ENCODE data around the gene PHYH.

The PHYH gene

DNA sequence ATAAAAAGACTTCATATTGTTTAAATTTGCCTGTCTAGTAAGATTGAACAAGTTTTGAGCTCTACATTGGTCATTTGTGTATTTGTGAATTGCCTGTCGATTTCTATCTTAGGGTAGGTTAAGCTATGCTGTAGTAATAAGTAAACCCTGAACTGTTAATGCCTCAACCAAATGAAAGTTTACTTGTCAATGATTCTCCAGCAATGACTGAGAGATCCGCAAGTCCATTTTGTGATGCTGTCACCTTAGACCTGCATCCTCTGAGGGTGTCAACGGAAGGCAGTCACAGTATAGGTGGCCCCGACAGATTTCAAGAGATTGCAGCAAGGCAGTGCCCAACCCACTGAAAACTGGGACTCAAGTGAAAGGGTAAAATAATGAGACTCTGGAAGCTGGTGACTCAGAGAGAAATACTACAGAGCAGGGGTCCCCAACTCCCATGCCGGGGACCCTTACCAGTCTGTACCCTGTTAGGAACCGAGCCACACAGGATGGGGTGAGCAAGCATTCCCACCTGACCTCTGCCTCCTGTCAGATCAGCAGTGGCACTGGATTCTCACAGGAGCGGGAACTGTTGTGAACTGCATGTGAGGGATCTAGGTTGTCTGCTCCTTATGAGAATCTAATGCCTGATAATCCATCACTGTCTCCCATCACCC lies 10.8 kb upstream of the PHYH start:
- DNase-seq (ENCODE audit: low read depth): no peak
- no peak overlapping the region for H3K4me3 ChIP-seq (replicated peaks; ENCODE audit: low read depth, low read length)
- TF ChIP-seq, protein P1, sequence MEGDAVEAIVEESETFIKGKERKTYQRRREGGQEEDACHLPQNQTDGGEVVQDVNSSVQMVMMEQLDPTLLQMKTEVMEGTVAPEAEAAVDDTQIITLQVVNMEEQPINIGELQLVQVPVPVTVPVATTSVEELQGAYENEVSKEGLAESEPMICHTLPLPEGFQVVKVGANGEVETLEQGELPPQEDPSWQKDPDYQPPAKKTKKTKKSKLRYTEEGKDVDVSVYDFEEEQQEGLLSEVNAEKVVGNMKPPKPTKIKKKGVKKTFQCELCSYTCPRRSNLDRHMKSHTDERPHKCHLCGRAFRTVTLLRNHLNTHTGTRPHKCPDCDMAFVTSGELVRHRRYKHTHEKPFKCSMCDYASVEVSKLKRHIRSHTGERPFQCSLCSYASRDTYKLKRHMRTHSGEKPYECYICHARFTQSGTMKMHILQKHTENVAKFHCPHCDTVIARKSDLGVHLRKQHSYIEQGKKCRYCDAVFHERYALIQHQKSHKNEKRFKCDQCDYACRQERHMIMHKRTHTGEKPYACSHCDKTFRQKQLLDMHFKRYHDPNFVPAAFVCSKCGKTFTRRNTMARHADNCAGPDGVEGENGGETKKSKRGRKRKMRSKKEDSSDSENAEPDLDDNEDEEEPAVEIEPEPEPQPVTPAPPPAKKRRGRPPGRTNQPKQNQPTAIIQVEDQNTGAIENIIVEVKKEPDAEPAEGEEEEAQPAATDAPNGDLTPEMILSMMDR (IDR thresholded peaks at IDR 0.05; ENCODE audit: low read length, missing control alignments): no peak

DNA sequence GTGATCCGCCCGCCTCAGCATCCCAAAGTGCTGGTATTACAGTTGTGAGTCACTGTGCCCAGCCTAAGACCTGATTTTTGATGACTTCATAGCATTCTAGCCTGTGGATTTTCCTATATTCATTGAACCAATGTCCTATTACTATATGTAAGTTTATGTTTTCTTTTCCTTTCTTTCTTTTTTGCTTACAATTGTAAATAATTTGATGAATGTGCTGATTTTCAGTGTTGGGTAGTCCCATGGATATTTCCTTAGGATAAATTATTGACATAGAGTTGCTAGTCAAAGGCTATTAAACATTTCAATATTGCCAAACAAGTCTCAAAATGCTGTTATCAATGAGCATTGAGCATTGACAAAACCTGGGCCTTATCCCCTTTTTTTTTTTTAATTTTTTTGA lies 9.9 kb upstream of the PHYH start:
- TF ChIP-seq, protein P1 (IDR thresholded peaks at IDR 0.05; ENCODE audit: low read length, missing control alignments): no peak
- no peak overlapping the region for H3K4me3 ChIP-seq (replicated peaks; ENCODE audit: low read depth, low read length)

DNA sequence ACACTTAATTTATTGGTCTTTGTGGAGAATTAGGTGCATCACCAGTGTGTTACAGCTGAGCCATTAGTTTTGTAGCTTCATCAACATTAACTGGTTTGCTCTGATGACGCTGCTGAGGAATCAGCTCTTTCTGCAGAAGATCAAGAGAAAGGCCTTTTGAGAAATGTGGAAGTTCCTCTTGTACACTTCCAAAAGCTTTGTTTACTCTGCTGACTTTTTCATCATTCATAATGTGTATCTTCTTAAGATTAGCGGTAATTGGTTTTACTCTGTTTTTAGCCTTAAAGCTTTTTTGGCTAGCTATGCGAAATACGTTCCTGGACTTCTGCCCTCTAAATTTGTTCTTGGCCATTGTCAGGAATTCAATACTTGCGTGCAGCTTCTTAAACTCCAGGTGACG lies 8.2 kb upstream of the PHYH start:
- no peak for DNase-seq (ENCODE audit: low read depth)
- H3K4me3 ChIP-seq (replicated peaks; ENCODE audit: low read depth, low read length): no peak overlapping the region
- TF ChIP-seq, protein P1 (IDR thresholded peaks at IDR 0.05; ENCODE audit: low read length, missing control alignments): no peak

More for the DNA sequence above, 9.9 kb upstream of the PHYH start:
- no peak for DNase-seq (ENCODE audit: low read depth)

DNA sequence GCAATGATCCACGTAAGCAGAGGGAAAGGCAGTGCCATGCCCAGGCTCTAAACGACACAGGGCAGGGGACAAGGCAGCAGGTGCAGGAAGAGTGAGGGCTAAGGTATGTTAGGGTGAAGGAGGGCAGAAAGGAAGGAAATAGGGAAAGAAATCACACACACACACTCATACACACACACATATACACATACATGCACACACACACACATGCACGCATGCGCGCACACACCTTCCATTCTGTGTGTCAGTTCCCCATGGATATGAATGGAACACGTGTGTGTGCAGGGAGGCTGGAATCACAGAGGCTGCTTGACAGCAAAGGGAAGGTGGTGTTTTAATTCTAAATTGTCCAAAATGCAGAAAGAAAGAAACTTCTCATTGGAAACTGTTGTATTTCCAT lies 6.2 kb upstream of the PHYH start:
- TF ChIP-seq, protein P1 (IDR thresholded peaks at IDR 0.05; ENCODE audit: low read length, missing control alignments): no peak
- no peak overlapping the region for H3K4me3 ChIP-seq (replicated peaks; ENCODE audit: low read depth, low read length)
- DNase-seq (ENCODE audit: low read depth): no peak

DNA sequence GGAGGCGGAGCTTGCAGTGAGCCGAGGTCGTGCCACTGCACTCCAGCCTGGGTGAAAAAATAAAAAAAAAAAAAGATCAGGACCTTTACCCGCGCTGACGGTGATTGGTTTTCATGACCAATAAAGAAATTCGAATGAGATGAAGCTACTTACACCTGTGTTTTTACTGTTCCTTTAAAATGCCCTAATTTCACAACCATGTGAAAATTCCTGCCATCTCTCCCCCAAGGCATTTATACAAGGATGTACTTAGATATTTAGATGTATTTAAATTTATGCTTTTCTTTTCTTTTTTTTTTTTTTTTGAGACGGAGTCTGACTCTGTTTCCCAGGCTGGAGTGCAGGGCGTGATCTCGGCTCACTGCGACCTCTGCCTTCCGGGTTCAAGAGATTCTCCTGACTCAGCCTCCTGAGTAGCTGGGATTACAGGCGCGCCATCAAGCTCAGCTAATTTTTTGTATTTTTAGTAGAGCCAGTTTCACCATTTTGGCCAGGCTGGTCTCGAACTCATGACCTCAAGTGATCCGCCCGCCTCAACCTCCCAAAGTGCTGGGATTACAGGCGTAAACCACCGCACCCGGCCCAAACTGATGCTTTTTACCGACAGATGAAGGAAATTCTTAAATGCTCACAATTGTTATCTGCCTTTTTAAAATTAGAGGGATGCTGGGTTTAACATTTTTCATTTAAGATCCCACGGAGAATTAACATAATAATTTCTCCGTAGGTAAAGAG lies 3.1 kb upstream of the PHYH start:
- no peak overlapping the region for H3K4me3 ChIP-seq (replicated peaks; ENCODE audit: low read depth, low read length)
- TF ChIP-seq, protein P1 (IDR thresholded peaks at IDR 0.05; ENCODE audit: low read length, missing control alignments): no peak
- DNase-seq (ENCODE audit: low read depth): no peak

DNA sequence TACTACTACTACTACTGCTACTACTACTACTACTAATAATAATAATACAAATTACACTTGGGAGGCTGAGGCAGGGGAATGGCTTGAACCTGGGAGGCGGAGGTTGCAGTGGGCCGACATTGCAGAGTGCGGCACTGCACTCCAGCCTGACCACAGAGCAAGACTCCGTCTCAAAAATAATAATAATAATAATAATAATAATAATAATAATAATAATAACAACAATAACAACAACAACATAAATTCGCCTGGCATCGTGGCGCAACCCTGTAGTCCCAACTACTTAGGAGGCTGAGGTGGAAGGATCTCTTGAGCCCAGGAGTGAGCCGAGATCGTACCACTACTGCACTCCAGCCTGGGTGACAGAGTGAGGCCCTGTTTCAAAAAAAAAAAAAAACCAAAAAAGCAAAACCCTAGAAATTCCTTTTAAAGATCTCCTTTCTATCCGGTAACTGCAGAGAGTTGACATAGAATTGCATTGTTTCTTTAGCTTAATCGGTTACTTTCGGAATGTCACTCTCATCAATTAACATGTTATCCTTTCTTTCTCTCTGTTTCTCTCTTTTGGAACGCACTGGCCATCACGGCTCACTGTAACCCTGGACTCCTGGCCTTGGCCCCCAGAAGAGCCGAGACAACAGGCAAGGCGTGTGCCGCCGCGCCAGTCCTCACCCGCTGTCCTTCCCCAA lies 972 bp downstream of the PHYH start:
- H3K4me3 ChIP-seq (replicated peaks; ENCODE audit: low read depth, low read length): peak overlapping the region; percentile 66
- no peak for DNase-seq (ENCODE audit: low read depth)
- TF ChIP-seq, protein P1 (IDR thresholded peaks at IDR 0.05; ENCODE audit: low read length, missing control alignments): no peak
